ENCODE results near the gene IER2.

DNA sequence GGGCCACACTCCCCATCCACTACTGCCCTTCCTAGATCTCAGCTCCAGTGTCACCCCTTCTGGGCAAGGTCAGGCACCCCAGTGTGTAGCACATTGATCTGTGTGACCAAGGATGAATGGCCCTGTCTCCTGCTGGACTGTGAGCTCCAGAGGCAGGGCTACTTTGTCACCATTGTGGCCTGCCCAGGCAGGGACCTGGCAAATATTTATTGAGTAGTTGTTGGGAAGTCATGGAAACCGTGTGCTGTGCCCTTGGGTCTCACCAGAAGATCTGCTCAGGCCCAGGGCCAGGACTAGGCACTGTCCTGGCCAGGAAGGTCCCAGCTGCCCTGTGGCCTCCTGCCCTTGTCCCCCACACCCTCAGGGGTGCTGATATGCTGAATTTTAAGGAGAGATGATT, 21.6 kb upstream of the IER2 start:
- TF ChIP-seq EZH2phosphoT487 (IDR thresholded peaks at IDR 0.05; ENCODE audit: insufficient read depth, low read depth): no peak
- TF ChIP-seq EZH2 (IDR thresholded peaks at IDR 0.05; ENCODE audit: insufficient read depth, poor library complexity, severe bottlenecking): no peak
